Measurements from ENCODE around the gene CCL1.
A peak's percentile ranks its signal among the peaks of the same experiment; 100 is the strongest.

The CCL1 gene

DNA sequence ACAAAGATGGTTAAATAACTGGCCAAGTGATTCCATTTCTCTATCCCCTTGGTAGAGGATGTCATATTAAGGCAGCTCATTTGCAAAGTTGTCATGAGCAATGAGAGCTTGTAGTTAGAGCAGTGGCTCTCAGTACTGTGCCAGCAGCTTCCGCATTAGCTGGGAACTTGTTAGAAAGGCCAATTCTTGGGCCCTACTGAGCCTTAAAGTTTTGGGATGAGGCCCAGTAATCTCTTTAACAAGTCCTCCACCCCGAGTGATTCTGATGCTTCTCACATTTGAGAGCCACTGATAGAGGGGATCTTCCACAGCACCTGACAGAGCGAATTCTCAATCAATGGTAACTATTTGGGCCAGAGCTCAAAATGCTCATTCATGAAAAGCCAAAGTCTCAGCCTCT lies 20.2 kb upstream of the CCL1 start:
- DNase-seq (ENCODE audit: low read depth in 1 of 2, low spot score in 1 of 2): no peak

DNA sequence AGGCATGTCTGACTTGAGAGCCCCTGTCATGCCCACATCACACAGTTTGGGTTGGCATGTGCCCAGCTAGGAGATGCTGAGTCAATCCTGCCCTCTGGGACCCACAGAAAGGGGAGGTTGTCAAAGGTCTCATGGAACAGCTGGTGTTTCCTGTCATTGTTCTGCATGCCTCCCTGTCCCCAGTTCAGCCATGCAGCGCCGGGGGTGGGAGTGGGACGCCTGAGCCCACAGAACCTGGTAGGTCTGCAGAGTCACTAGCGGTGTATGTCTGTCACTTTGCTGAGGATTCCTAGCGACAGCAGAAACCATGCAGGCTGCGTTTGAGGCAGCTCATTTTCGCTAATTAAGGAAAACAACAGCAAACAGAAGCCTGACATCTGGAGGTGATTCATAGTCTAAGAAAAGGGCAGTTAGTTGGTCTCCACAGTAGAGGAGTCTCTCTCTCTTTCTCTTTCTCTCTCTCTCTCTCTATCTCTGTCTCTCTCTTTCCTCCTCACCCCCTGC lies 19.6 kb upstream of the CCL1 start:
- no peak for DNase-seq (ENCODE audit: low read depth in 1 of 2, low spot score in 1 of 2)

DNA sequence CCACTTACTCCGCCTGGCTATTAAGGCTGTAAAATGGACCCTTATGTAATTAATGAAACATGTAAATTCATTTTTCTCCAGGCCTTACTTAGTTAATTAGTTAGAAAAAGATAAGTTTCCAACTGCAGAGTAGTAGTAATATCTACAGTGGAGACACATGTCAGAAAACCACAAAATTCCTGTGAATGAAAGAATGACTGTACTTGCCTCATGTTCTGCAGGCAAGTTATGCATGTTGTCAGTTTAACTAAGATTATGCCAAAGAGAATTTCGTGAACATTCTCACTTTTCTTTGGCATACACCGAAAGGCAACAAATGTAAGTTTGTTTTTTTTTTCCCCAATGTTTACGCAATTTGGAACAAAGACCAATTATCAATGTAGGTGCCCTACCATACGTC lies 16.8 kb upstream of the CCL1 start:
- DNase-seq (ENCODE audit: low read depth in 1 of 2, low spot score in 1 of 2): no peak

GRCh38 chr17:34378664-34379101 lies 15.7 kb upstream of the CCL1 start:
- no peak for DNase-seq (ENCODE audit: low read depth in 1 of 2, low spot score in 1 of 2)

DNA sequence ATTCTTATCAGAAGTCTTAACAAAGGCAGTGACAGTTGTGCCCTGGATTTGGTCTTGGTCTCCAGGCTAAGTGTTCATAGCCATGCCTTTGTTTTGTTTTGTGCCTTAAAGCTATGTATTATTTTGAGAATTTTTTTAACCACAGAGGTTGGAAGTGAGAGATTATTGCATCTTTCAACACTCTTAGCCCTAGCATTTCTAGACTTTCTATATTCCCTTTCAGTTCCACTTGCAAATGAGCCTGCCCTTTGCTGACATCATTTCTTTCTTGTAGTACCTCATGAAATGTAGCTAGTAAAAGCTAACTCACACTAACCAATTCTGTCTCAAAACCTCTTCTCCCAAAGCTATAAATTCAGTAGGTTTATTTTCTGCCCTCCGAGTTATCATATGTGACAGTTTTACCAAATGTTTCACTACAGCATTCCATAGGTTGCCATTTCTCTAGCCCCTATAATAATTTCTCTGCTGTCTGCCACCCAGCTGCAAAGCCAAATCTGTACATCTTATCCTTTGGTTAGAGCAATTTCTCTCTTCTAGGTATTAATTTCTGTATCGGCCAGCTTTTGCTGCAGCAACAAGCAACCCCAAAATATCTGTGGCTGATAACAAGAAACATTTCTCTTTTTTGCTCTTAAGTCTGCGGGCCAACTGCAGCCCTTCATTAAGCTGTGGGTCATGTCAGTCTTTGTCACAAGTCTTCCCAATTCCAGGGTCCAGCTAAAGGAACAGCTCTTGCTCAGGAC lies 14.2 kb upstream of the CCL1 start:
- DNase-seq (ENCODE audit: low read depth in 1 of 2, low spot score in 1 of 2): no peak

DNA sequence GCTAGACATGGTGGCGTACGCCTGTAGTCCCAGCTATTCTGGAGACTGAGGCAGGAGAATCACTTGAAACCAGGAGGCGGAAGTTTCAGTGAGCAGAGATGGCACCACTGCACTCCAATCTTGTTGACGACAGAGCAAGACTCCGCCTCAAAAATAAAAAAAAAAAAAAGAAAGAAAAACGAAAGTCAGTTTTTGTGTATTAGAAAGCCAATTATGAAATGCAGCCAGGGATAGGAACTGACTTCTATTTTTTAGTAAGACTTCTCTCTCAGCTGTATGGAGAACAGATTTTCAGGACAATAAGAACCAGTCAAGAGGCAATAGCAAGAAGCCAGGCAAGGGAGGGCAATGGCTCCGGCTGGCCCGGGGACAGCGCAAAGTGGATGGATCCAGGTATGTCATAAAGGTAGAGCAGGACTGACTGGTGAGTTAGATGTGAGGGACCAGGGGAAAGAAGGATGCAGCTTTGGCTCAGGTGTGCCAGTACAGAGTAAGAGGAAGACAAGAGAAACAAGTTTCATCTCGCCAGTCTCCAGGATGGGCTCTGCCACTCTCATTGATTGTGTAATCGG lies 12.5 kb upstream of the CCL1 start:
- no peak for DNase-seq (ENCODE audit: low read depth in 1 of 2, low spot score in 1 of 2)

- DNase-seq (ENCODE audit: low read depth in 1 of 2, low spot score in 1 of 2): no peak
Observed at GRCh38 chr17:34374457-34374856, 11.4 kb upstream of the CCL1 start.

GRCh38 chr17:34371405-34372100 lies 8.5 kb upstream of the CCL1 start:
- no peak for DNase-seq (ENCODE audit: low read depth in 1 of 2, low spot score in 1 of 2)

DNA sequence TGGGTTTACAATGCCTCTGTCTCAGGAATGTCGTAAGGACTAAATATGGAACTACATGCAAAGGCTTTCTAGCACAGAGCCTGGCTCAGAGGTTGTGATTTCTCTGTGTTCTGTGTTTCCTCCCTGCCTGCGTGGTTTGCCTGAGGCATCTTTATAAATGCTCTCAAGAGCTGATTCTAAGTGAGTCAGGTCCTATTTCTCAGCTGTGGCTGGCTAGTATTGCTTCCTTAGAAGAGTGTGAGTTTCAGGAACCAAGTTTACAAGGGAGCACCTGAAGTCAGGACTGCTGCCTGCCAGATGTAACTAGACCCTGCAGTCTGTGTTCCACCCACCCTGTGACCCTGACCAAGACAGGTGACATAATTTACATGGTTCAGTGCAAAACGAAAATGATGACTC lies 8.0 kb upstream of the CCL1 start:
- no peak for DNase-seq (ENCODE audit: low read depth in 1 of 2, low spot score in 1 of 2)

DNA sequence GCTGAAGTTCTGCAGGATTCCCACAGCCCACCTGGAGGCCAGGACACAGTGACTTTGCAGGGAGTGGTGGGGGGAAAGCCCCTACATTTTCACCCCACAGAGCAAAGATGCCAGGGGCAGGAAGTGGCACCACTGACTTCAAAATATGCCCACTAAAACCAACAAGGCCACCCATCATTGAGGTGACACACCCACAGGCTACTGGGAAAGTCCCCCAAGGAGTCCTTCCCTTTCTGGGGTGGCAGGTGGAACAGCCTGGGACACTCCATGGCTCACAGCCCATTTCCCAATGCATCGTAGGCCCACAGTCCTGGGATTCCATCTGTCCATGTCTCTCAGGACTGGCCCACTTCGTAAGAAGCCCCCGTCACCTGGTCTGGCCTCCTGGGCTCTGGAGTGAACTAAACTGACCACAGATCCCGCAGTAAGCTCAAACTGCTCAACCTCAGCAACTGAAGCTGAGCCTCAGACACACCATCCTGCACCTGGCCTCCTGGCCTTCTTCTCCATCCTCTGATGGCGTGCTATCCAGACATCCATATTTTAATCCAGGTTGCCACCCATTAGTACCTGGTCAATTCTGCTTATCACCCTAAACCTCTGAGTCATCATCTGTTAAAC lies 7.5 kb upstream of the CCL1 start:
- no peak for DNase-seq (ENCODE audit: low read depth in 1 of 2, low spot score in 1 of 2)

DNA sequence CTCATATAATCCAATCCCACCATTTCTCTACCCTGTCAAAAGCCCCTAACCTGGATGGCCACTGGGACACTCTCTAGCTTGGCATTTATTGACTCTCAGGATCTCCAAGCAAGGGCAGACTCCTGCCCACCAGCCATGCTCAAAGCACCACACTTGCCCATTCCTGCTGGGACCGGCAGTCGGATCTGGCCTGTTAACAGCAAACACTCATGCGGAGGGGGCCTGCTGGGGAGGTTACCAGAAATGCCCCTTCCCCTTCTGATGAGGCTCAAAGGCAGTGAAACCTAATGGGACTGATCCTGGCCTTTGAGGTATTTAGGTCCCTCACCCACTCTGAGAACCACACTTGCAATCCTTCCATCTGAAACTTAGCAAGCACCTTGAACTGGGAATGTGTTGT lies 6.5 kb upstream of the CCL1 start:
- DNase-seq (ENCODE audit: low read depth in 1 of 2, low spot score in 1 of 2): no peak

DNA sequence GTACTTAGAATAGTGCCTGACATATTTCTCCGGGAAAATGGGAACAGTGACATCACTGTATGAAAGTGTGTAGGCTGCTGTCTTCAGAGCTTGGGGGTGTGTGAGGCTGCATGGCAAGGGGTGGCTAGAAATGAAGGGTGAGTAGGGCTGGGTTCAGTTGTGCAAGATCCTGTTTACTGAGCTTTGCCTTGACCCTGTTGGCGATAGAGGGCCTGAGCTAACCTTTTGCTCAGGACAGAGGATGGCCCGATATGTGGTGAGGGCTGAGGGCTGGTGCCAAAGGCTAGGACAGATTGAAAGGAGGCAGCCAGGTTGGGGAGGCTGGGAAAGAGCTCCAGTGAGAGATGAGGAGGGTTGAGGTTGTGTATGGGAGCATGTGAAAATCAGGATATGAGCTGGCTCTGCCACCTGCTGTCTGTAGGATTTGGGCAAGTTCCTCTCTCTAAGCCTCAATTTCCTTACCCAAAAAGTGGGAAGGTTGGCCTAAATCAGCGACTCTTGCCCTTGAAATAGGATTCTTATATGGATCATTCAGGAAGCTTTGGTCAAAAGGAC lies 6.0 kb upstream of the CCL1 start:
- DNase-seq (ENCODE audit: low read depth in 1 of 2, low spot score in 1 of 2): no peak

- no peak for DNase-seq (ENCODE audit: low read depth in 1 of 2, low spot score in 1 of 2)
Observed at GRCh38 chr17:34368196-34368945, 5.3 kb upstream of the CCL1 start.

DNA sequence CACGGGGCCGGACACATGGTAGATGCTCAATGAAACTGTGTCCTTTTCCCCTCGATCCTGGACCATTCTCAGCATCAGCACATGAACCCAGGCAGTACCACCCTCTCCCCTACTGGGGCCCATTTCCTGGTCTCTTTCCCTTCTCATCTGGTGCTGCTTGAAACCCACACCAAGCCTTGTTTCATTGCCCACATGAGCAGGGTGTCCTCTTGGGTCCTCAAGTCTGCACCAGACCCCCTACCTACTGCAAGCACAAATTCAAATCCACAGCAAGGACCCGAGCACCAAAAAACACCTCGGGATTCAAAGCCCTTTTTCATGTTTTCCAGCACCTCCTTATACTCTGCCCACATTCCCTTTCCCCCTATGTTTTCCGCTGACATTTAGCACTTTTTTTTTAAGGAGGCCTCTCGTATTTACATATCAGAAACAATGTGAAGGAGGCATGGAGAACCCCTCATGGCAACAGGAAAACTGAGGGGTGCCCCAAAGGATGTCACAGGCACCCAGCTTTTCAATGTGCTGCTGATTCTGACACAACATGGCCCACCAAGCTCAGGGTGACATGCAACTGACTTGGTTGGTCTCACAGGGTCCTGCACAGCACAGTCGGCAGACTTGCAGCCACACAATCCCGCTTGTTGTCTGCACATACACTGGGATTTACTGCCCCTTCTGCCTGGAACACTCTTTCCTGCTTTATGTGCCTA lies 4.6 kb upstream of the CCL1 start:
- no peak for DNase-seq (ENCODE audit: low read depth in 1 of 2, low spot score in 1 of 2)

GRCh38 chr17:34366529-34367107 lies 3.6 kb upstream of the CCL1 start:
- no peak for DNase-seq (ENCODE audit: low read depth in 1 of 2, low spot score in 1 of 2)

GRCh38 chr17:34366010-34366409 lies 3.0 kb upstream of the CCL1 start:
- DNase-seq (ENCODE audit: low read depth in 1 of 2, low spot score in 1 of 2): no peak

DNA sequence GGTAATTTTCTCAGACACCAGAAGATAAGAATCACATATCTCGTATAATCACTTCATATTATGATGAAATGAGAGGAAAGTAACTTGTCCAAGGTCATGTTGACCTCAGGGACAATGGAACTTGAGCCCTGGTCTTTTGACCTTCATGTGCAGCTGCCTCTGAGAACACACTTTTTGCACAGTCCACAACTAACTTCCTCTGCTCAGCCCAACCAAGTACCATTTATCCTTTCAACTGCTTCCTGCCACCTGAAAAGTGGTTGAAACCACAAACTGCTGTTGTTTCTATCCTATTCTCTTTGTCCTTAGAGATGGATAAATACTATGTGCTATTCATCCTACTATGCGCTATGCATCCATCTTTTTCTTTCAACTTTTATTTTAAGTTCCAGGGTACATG lies 2.3 kb upstream of the CCL1 start:
- no peak for DNase-seq (ENCODE audit: low read depth in 1 of 2, low spot score in 1 of 2)

DNA sequence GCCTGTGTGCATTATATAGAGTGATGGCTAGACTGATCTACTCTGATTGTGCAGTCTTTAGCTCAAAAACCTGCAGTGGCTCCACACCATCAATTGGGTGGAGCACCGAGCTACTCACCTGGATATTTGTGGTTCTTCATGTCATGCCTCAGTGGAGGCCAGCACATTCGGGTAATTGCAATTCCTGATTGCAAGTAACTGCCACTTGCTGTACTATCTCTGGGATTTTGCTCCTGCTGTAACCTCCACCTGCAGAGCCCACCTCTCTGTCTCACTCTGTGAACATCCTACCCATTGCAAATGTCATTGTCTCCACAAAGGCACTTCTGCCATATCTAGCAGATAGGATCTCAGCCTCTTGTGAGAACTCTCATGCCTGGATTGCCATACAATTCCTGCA lies 1.7 kb upstream of the CCL1 start:
- DNase-seq (ENCODE audit: low read depth in 1 of 2, low spot score in 1 of 2): no peak

- DNase-seq (ENCODE audit: low read depth in 1 of 2, low spot score in 1 of 2): peak in 1 of 2 donors; percentile 11
Observed at GRCh38 chr17:34361478-34362061, 1.5 kb downstream of the CCL1 start.
